ENCODE measurements around the gene USP37.

GRCh38 chr2:218448934-218449333 lies 119.2 kb downstream of the USP37 start:
- no peak for TF ChIP-seq POLR2A (IDR thresholded peaks at IDR 0.05)
- no peak for TF ChIP-seq CTCF (IDR thresholded peaks at IDR 0.05)
